Measurements from ENCODE around the gene KHDC1L. TPM values are rescaled to one million over a fixed set of nuclear protein-coding genes. Genes with fewer than 3 reads are reported as not detected.
"Not testable (repeated sequence)": the region's sequence is repeated elsewhere in the genome, so short reads cannot be mapped to it uniquely, and the experiment has no call there.

Gene KHDC1L
- polyA plus RNA-seq, 4 donors: 0.28 to 0.69 (median 0.36) TPM

DNA sequence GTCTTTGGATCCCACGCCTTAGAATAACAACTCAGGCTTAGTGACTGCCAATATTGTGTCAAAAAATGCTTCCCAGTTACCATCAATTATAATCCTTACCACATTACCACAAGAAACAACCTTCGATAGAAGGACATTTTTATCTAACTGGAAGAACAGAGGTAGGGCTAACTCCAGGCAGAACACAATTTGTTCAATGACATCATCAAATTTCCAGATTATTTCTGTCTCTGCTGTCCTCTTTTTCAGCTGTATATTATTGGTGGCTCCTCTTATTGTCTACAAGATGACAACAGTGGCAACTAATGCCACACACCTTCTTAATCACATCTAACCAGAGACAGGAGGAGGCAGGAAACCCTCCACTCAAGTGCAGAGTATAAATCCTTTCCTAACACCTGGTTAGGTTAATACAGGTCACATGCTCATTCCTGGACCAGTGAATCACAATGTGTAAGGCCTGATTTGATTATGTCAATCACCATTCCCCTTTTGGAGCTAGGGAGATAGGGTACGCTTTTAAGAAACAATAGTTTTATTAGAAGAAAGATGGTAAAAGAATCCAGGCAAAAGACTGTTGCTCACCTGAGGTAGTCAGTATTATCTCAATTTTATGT, 18.0 kb downstream of the KHDC1L start:
- DNase-seq (ENCODE audit: low read depth in 4 of 4, low spot score in 3 of 4): no peak

DNA sequence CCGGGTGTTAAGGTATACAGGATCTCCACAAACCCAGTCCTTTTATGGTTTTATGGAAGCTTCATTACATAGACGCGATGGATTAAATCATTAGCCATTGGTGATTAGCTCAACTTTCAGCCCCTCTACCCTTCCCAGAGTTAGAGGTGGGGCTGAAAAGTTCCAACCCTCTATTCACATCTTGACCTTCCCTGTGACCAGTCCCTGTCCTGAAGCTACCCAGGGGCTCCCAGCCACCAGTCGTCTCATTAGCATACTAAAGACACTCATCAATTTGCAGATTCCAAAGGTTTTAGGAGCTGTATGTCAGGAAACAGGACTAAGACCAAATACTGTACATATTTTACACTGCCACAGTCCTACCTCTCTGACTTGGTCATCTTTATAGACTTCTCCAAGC, 21.0 kb downstream of the KHDC1L start:
- no peak for DNase-seq (ENCODE audit: low read depth in 4 of 4, low spot score in 3 of 4)

DNA sequence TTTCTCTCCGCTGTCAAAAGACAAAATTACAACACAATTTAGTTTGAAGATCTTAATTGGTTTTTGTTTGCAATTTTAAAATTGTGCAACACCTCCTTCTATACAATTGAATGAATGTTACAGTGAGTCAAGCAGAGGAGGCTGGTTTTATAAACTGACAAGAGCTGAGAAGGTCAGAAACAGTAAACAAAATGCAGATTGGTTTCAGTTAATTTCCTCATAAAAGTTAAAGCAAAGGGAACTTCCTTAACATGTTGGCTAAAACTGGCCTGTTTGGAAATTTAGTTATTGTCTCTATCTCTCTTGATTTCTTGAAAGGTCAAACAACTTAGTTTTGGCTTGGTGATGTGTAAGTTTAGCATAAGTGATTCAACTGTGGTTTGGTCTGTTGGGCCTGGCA, 22.2 kb downstream of the KHDC1L start:
- DNase-seq (ENCODE audit: low read depth in 4 of 4, low spot score in 3 of 4): no peak

DNA sequence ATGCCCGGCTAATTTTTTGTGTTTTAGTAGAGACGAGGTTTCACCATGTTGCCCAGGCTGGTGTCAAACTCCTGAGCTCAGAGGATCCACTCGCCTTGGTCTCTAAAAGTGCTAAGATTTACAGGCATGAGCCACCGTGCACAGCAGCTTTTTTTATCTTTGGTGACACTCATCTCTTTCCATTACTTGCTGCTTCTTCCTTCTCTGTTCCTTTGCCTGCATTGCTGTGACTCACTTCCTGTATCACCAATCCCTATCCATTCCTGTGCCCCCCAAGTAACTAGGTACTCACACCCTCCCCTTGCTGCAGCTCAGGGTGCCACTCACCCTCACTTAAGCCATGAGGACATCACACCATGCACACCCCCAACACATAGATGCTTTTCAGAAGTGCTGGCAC, 24.6 kb downstream of the KHDC1L start:
- no peak for DNase-seq (ENCODE audit: low read depth in 4 of 4, low spot score in 3 of 4)

DNA sequence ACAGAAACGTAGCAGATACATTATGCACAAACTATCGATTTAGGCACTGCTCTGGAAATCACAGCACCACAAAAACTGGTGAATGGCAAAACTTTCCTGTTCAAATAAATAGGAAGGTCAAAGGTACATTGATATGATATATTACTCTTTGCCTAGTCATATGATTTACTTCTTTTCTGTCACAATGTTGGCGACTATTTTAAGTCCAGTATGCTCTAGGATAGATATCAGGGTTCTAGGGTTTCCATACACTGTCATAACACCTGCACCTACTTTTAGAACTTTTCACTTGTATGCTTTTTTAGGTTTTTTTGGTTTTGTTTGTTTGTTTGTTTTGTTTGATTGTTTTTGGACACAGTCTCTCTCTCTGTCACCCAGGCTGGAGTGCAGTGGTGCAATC, 25.0 kb downstream of the KHDC1L start:
- DNase-seq (ENCODE audit: low read depth in 4 of 4, low spot score in 3 of 4): no peak

DNA sequence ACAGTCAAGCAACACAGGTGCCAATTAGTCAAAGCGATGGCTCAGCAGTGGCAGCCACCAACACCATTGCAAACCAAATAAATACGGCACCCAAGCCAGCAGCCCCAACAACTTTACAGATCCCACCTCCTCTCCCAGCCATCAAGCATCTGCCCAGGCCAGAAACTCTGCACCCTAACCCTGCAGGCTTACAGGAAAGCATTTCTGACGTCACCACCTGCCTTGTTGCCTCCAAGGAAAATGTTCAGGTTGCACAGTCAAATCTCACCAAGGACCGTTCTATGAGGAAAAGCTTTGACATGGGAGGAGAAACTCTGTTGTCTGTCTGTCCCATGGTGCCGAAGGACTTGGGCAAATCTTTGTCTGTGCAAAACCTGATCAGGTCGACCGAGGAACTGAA, 30.6 kb downstream of the KHDC1L start:
- no peak for DNase-seq (ENCODE audit: low read depth in 4 of 4, low spot score in 3 of 4)

DNA sequence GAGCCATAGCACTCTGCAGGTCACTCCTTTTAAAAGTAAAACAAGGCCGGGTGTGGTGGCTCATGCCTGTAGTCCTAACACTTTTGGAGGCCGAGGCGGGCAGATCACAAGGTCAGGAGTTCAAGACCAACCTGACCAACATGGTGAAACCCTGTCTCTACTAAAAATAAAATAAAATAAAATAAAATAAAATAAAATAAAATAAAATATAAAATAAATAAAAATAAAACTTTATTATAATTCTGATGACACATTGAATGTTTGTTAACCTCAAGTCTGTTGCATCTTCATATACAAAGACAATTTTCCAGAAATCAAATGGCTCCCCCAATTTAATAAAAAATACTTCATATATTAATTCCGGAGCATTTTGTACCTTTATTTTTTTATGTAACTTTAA, 32.0 kb downstream of the KHDC1L start:
- DNase-seq (ENCODE audit: low read depth in 4 of 4, low spot score in 3 of 4): not testable (repeated sequence)

DNA sequence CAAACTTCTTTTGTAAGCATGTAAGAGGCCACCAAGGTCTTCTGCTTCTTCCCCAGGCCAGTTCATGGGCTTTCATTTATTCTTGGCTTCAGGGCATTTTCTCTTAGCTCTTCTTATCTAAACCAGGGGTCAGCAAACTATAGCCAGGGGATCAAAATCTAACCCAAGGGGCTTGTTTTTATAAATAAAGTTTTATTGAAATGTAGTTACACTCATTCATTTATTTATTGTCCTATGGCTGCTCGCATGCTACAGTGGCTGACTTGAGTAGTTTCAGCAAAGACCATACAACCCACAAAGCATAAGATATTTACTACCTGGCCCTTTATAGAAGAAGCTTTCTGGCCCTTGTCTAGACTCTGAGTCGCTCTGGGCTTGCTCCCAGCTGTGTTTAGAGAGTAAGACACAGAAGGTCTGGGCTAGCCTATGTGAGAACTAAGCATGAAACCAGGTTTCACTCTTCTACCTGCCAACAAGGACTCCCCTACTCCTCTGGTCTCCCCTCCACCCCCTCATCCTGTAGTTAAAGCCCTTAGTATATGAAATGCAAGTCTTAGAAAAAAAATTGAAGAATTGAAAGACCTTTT, 43.2 kb downstream of the KHDC1L start:
- no peak for DNase-seq (ENCODE audit: low read depth in 4 of 4, low spot score in 3 of 4)

DNA sequence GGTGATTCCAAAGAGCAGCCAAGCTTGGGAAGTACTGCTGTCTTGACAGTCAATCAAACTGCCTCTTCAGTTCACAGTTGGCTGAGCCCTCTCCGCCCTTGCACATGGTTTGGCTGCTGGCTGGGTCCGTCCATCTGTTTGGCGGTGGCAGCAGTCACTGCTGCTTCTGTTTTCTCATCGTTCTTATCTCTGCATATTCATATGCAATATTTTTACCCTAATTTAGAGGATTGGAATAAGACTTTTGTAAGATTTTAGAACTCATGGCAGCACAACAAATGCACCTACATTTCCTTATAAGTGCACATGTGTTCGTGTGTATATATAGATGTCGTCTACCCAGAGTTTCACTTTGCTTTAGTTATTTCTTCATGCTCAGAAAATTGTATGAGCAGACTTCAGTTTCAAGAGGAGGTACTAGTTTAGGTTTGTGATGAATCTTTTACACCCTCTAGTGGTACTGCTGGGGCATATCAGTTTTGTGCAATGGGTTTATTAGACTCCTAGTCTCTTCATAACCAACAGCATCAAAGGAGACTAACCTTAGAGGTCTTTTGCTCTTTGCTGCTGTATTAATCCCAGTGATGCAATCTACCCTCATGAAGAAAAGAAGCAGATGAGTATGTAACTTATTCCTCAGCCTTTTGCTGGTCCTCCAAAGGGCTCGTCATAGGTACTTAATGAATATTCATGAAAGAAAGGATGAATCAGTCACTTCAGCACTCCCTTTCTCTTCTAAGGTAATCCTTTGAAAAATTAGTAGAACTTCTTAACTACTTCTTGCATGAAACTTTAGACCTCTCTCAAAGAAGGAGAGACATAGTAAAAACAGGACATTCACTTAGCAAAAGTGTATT, 44.3 kb downstream of the KHDC1L start:
- peak; percentile 18 to 31 (median 26) for DNase-seq (ENCODE audit: low read depth in 4 of 4, low spot score in 3 of 4)

DNA sequence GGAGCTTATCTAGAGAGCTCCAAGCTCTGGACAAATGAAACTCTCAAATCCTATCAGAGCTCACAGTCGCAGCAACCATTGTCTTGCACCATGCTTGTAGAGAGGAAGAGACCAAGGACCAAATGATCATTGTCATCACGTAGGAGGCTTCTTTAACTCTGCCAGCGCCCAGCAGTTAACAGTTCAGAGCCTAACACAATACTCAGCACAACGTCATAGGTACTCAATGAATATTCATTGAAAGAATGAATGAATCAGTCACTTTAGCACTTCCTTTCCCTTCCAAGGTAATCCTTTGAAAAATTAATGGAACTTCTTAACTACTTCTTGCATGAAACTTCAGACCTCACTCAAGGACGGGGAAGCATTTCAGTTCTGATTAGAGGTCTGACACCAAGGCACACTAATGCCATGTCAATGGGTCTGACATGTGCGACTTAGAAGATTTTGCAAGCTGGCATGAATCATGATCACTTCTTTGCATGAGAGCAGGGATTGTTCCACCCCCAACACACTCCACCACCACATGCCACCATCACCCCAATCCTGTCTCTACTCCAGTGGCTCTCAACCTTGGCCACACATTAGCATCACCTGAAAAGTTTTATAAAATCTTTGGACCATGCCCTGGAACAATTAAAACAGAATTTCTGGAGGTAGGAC, 45.1 kb downstream of the KHDC1L start:
- no peak for DNase-seq (ENCODE audit: low read depth in 4 of 4, low spot score in 3 of 4)

DNA sequence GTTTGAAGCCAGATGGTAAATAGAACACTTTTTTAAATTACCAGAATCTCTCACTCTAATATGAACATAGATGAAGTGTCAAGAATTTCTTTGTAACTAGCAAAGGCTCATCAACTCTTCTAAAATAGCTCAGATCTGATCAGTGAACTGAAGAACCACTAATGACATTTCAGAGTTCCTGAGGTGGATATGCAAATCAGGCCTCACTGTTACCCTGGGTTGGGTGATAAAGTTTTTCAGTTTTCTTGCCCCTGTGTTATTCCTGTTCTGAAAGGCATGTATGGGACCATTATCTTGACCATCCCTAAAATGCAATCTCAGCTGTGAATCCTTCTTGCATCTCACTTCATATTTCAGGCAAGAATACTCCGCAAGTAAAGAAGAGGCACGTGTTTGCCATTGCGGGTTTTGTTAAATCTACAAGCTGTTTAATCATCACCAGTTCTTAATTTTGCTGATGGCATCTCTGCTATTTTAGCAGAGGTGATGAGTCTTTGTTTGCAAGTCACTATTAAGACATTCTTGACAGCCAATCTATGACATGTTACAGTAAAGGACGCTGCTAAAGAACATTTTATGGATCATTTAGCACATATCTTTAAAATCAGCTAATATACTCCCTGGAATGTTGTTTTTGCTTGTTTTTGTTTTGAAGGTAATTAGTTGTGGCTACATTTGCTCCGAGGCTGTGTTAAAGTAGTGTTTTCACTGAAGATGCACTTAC, 47.9 kb downstream of the KHDC1L start:
- no peak for DNase-seq (ENCODE audit: low read depth in 4 of 4, low spot score in 3 of 4)

DNA sequence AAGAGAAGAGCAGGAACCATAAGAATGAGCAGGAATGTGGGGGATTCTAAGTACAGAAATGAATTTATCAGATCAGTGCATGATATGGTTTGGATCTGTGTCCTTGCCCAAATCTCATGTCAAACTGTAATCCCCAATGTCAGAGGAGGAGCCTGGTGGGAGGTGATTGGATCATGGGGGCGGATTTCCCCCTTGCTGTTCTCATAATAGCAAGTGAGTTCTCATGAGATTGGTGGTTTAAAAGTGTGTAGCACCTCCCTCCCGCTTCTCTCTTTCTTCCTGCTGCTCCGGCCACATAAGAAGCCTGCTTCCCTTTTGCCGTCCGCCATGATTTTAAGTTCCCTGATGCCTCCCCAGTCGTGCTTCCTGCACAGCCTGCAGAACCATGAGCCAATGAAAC, 49.2 kb downstream of the KHDC1L start:
- DNase-seq (ENCODE audit: low read depth in 4 of 4, low spot score in 3 of 4): no peak

DNA sequence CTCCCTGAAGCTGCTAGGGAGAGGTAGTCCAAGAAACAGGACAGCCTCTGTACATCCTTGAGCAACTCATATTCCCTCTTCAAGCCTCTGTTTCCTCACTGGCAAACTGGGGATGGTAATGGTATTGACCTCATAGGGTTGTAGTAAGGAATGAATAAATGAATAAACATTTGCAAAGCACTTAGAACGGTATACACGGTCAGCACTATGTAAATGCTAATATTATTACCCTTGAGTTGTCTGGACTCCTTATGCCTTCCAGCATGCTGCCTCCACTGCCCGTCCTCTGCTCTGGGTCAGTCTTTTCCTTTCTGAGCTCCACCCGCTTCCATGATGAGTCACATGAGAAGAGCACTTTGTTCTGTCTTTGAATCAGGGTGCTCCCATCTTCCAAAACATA, 50.6 kb downstream of the KHDC1L start:
- DNase-seq (ENCODE audit: low read depth in 4 of 4, low spot score in 3 of 4): no peak

Other genes with a start within 250 kb of the KHDC1L start
- gene KHDC1, start 37.7 kb upstream of the KHDC1L start, polyA plus RNA-seq (ENCODE audit: insufficient read length in 4 of 4): 10 to 100 TPM in 1 of 4 donors, 1 to 10 TPM in 3; 6.2 to 10.8 (median 8.5) TPM
- not detected for gene DPPA5, start 128.8 kb upstream of the KHDC1L start, polyA plus RNA-seq (ENCODE audit: insufficient read length in 4 of 4)
- under 1 TPM in 1 of 4 donors, not detected in 3; 0.13 TPM for gene KHDC3L, start 137.2 kb upstream of the KHDC1L start, polyA plus RNA-seq (ENCODE audit: insufficient read length in 4 of 4)
- under 1 TPM in 2 of 4 donors, not detected in 2; 0.31 to 0.38 TPM for gene OOEP, start 144.4 kb upstream of the KHDC1L start, polyA plus RNA-seq (ENCODE audit: insufficient read length in 4 of 4)
- under 1 TPM; 0.45 to 0.99 (median 0.65) TPM for gene DDX43, start 169.3 kb upstream of the KHDC1L start, polyA plus RNA-seq (ENCODE audit: insufficient read length in 4 of 4)
- 1 to 10 TPM; 3.1 to 3.9 (median 3.2) TPM for gene CGAS, start 226.8 kb upstream of the KHDC1L start, polyA plus RNA-seq (ENCODE audit: insufficient read length in 4 of 4)
- 10 to 100 TPM; 29.8 to 39.1 (median 35.5) TPM for gene MTO1, start 236.2 kb upstream of the KHDC1L start, polyA plus RNA-seq (ENCODE audit: insufficient read length in 4 of 4)